Activated B cell treated with CpG ODN at 0.5 μM for 24 hours (primary cell): Measurements from ENCODE around the gene EHMT1. TPM values are rescaled to one million over a fixed set of nuclear protein-coding genes. Genes with fewer than 3 reads are reported as not detected.
"Not testable (repeated sequence)": the region's sequence is repeated elsewhere in the genome, so short reads cannot be mapped to it uniquely, and the experiment has no call there.

ENCODE experiments used
- ATAC-seq: fragments of 200-7000 bp; cut with Tn5 transposase; one replicate; pipeline ENCODE4 v1.10.0; 2021; ENCODE audit warnings: low read depth, mild to moderate bottlenecking, moderate library complexity
- CTCF ChIA-PET: fragments of 350-600 bp; sonication (Branson Sonifier 250); formaldehyde crosslinking; loops from one replicate; lab custom pipeline; 2021; ENCODE audit warnings: antibody characterized with exemption; lab: Charles Lee
- POLR2A ChIA-PET: fragments of 350-600 bp; sonication (Branson Sonifier 250); formaldehyde crosslinking; loops from one replicate; lab custom pipeline; 2021; ENCODE audit warnings: antibody characterized with exemption; lab: Charles Lee
- DNase-seq: peaks from one replicate; pipeline ENCODE4 v3.0.0; 2022
- H3K27ac Mint-ChIP-seq: one replicate; pipeline ENCODE4 v1.8.0; 2020; ENCODE audit warnings: mixed read lengths
- H3K27me3 Mint-ChIP-seq: one replicate; pipeline ENCODE4 v1.8.0; 2021; ENCODE audit warnings: mixed read lengths
- H3K36me3 Mint-ChIP-seq: one replicate; pipeline ENCODE4 v1.8.0; 2021; ENCODE audit warnings: low read depth, mixed read lengths
- H3K4me1 Mint-ChIP-seq: one replicate; pipeline ENCODE4 v1.8.0; 2021; ENCODE audit warnings: mixed read lengths
- H3K4me3 Mint-ChIP-seq: one replicate; pipeline ENCODE4 v1.8.0; 2020; ENCODE audit warnings: mild to moderate bottlenecking, mixed read lengths
- H3K9me3 Mint-ChIP-seq: one replicate; pipeline ENCODE4 v1.8.0; 2020; ENCODE audit warnings: mixed read lengths
- CTCF ChIP-seq: fragments of 200-600 bp; IDR thresholded peaks from one replicate; pipeline ENCODE4 v1.8.0; 2022; ENCODE audit warnings: antibody characterized with exemption, mild to moderate bottlenecking
- intact Hi-C: fragments of 100-400 bp; cut with micrococcal nuclease; formaldehyde crosslinking; loops from one replicate; pipeline ENCODE4 v1.15.1; 2024
- total RNA-seq: library from RNA; stranded (reverse); gene quantifications from 2 replicates; pipeline ENCODE4 v1.2.3, GENCODE V29; 2022

Gene EHMT1
- total RNA-seq, 1 donor from 2014 or later = 163 TPM

- no peaks in the 10 kb centered on the region for H3K4me1 Mint-ChIP-seq
- peaks cover 14% of the 10 kb centered on the region for H3K27me3 Mint-ChIP-seq
- no peaks in the 10 kb centered on the region for H3K36me3 Mint-ChIP-seq
- no peak overlapping the region for H3K27ac Mint-ChIP-seq
- POLR2A ChIA-PET = no interaction called here
- no peak overlapping the region for H3K4me3 Mint-ChIP-seq
- intact Hi-C loops = no loop called here
- H3K9me3 Mint-ChIP-seq = no peaks in the 10 kb centered on the region
- CTCF ChIA-PET = no interaction called here
- ATAC-seq (no peak), DNase-seq (no peak)
- TF ChIP-seq CTCF = no peak
Observed at GRCh38 chr9:137882506-137882821, 263.7 kb downstream of the EHMT1 start.

- H3K4me1 Mint-ChIP-seq, POLR2A ChIA-PET, ATAC-seq, H3K4me3 Mint-ChIP-seq, H3K36me3 Mint-ChIP-seq, H3K9me3 Mint-ChIP-seq, DNase-seq, H3K27ac Mint-ChIP-seq, intact Hi-C loops, CTCF ChIA-PET: not testable (repeated sequence)
- peaks cover 13% of the 10 kb centered on the region for H3K27me3 Mint-ChIP-seq
Observed at GRCh38 chr9:137883977-137884376, 265.2 kb downstream of the EHMT1 start.

GRCh38 chr9:137884547-137884946 lies 265.7 kb downstream of the EHMT1 start:
- H3K27me3 Mint-ChIP-seq, H3K4me3 Mint-ChIP-seq, POLR2A ChIA-PET, DNase-seq, H3K9me3 Mint-ChIP-seq, H3K4me1 Mint-ChIP-seq, H3K27ac Mint-ChIP-seq, CTCF ChIA-PET, H3K36me3 Mint-ChIP-seq, ATAC-seq, intact Hi-C loops: not testable (repeated sequence)

GRCh38 chr9:137885121-137885520 lies 266.3 kb downstream of the EHMT1 start:
- H3K9me3 Mint-ChIP-seq, ATAC-seq, CTCF ChIA-PET, H3K27ac Mint-ChIP-seq, H3K4me1 Mint-ChIP-seq, H3K36me3 Mint-ChIP-seq, POLR2A ChIA-PET, H3K4me3 Mint-ChIP-seq, intact Hi-C loops, H3K27me3 Mint-ChIP-seq, DNase-seq: not testable (repeated sequence)

Other genes with a start within 250 kb of the EHMT1 start
- gene EXD3, start 195.8 kb upstream of the EHMT1 start, total RNA-seq = 8.4 and 12.8 TPM in 2 replicates
- gene NOXA1, start 195.6 kb upstream of the EHMT1 start, total RNA-seq = 2.6 and 3.9 TPM in 2 replicates
- gene ENTPD8, start 177.6 kb upstream of the EHMT1 start, total RNA-seq = not detected in 2 replicates
- 22.5 and 24.7 TPM in 2 replicates for gene NSMF, start 159.7 kb upstream of the EHMT1 start, total RNA-seq
- 5.5 and 6.1 TPM in 2 replicates for gene PNPLA7, start 68.6 kb upstream of the EHMT1 start, total RNA-seq
- gene MRPL41, start 67.1 kb upstream of the EHMT1 start, total RNA-seq = 26.0 and 32.9 TPM in 2 replicates
- 39.4 and 43.0 TPM in 2 replicates for gene DPH7, start 40.1 kb upstream of the EHMT1 start, total RNA-seq
- gene ZMYND19, start 28.5 kb upstream of the EHMT1 start, total RNA-seq = 21.9 and 25.1 TPM in 2 replicates
- 56.9 and 58.3 TPM in 2 replicates for gene ARRDC1, start 13.3 kb upstream of the EHMT1 start, total RNA-seq